HG03342 (cell line): ENCODE measurements around the gene ARID3B.

ENCODE experiments used
- ATAC-seq: cut with Tn5 transposase; IDR thresholded peaks from one replicate; pipeline ENCODE4 v1.9.1; 2021; ENCODE audit warnings: mild to moderate bottlenecking, moderate library complexity; ENCODE audit not compliant: unreplicated experiment

Gene ARID3B

GRCh38 chr15:74603026-74603788 is 62.2 kb downstream of the ARID3B start:
- ATAC-seq: no peak

- no peak for ATAC-seq
Observed at GRCh38 chr15:74603789-74604705, 63.0 kb downstream of the ARID3B start.

GRCh38 chr15:74604983-74605794 is 64.2 kb downstream of the ARID3B start:
- ATAC-seq: no peak

GRCh38 chr15:74605795-74606150 is 64.8 kb downstream of the ARID3B start:
- no peak for ATAC-seq

GRCh38 chr15:74608786-74609185 is 67.8 kb downstream of the ARID3B start:
- ATAC-seq: no peak

GRCh38 chr15:74609938-74610301 is 68.9 kb downstream of the ARID3B start:
- ATAC-seq: no peak

- no peak for ATAC-seq
Observed at GRCh38 chr15:74610302-74610951, 69.4 kb downstream of the ARID3B start.

- no peak for ATAC-seq
Observed at GRCh38 chr15:74611341-74611740, 70.3 kb downstream of the ARID3B start.

GRCh38 chr15:74611834-74612233 is 70.8 kb downstream of the ARID3B start:
- ATAC-seq: no peak

- no peak for ATAC-seq
Observed at GRCh38 chr15:74612677-74613076, 71.7 kb downstream of the ARID3B start.

- ATAC-seq: no peak
Observed at GRCh38 chr15:74613089-74613952, 72.3 kb downstream of the ARID3B start.

- ATAC-seq: no peak
Observed at GRCh38 chr15:74613953-74614743, 73.1 kb downstream of the ARID3B start.

GRCh38 chr15:74614744-74615507 is 73.9 kb downstream of the ARID3B start:
- ATAC-seq: peak; percentile 45

- ATAC-seq: peak; percentile 83
Observed at GRCh38 chr15:74615508-74616365, 74.7 kb downstream of the ARID3B start, which contains the start of gene CLK3. TSS of gene CLK3 (plus strand) at chr15:74615836. CDS start at chr15:74619197, 3,361 bp downstream.

- no peak for ATAC-seq
Observed at GRCh38 chr15:74616366-74616939, 75.4 kb downstream of the ARID3B start.

GRCh38 chr15:74616996-74617395 is 76.0 kb downstream of the ARID3B start:
- no peak for ATAC-seq
